Kidney epithelial cell (primary cell): ENCODE measurements around the gene PNPLA2. TPM values are rescaled to one million over a fixed set of nuclear protein-coding genes. Genes with fewer than 3 reads are reported as not detected.

Experiments
- DNase-seq: peaks from one replicate; pipeline ENCODE4 v3.0.0-alpha.2; 2010; ENCODE audit warnings: low read depth
- H3K27me3 ChIP-seq: 2 replicates; pipeline ENCODE4 v1.6.0; 2011; ENCODE audit warnings: low read length; ENCODE audit not compliant: control insufficient read depth, insufficient read depth
- H3K36me3 ChIP-seq: 2 replicates; pipeline ENCODE4 v1.5.1; 2011; ENCODE audit warnings: low read length; ENCODE audit not compliant: control insufficient read depth, insufficient read depth
- H3K4me3 ChIP-seq: 2 replicates; pipeline ENCODE4 v1.5.1; 2011; ENCODE audit warnings: low read depth, mild to moderate bottlenecking, control low read depth, low read length
- total RNA-seq: library from RNA; depleted of rRNA; stranded (reverse); fragments of >200 nt; gene quantifications from 2 replicates; pipeline ENCODE4 v1.2.3, GENCODE V29; 2015
- TF ChIP-seq, protein P1 (sequence below): IDR thresholded peaks from 2 replicates; pipeline ENCODE4 v1.5.1; 2011; ENCODE audit warnings: mild to moderate bottlenecking, moderate library complexity, low read length, control low read depth, inconsistent platforms; ENCODE audit not compliant: insufficient read depth, poor library complexity, severe bottlenecking

Gene PNPLA2
- total RNA-seq, 1 donor from 2014 or later, result 27.5 TPM

DNA sequence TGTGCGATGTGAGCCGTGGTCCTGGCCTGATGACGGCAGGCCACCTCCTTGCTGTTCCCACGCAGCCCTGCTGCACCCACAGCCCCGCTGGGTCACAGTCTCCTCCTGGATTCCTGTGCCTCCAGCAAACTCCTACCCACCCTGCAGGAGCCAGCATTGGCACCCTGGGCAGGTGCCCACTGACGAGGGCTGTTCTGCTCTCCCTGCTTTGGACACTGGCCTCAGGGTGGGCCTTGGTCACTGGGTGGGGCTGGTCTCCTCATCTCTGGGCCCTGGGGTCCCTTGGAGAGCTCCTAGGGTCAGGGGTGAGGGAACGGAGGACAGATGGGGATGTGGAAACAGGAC is 36.6 kb downstream of the PNPLA2 start:
- TF ChIP-seq, protein P1, sequence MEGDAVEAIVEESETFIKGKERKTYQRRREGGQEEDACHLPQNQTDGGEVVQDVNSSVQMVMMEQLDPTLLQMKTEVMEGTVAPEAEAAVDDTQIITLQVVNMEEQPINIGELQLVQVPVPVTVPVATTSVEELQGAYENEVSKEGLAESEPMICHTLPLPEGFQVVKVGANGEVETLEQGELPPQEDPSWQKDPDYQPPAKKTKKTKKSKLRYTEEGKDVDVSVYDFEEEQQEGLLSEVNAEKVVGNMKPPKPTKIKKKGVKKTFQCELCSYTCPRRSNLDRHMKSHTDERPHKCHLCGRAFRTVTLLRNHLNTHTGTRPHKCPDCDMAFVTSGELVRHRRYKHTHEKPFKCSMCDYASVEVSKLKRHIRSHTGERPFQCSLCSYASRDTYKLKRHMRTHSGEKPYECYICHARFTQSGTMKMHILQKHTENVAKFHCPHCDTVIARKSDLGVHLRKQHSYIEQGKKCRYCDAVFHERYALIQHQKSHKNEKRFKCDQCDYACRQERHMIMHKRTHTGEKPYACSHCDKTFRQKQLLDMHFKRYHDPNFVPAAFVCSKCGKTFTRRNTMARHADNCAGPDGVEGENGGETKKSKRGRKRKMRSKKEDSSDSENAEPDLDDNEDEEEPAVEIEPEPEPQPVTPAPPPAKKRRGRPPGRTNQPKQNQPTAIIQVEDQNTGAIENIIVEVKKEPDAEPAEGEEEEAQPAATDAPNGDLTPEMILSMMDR, result no peak
- H3K36me3 ChIP-seq, result no peaks in the 10 kb centered on the region
- H3K4me3 ChIP-seq, result no peak overlapping the region

DNA sequence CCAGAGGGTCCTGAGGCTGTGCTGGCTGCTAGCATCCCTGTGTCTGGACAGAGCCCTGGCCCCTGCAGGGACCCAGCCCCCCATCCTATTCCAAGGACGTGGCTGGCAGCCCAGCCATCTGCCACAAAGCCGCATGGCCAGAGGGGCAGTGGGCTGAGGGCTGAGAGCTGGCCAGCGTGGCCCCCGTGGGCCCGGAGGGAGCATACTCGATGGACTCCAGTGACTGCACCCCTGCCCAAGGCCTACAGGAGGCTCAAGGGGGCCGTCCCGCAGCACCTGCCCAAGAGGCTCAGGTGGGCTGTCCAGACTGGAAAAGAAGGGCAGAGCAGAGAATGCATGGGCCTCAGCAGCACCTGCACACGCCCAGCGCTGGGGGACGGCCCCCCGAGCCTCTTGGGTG is 37.1 kb downstream of the PNPLA2 start:
- no peak for DNase-seq
- no peaks in the 10 kb centered on the region for H3K27me3 ChIP-seq
- TF ChIP-seq, protein P1, result no peak
- no peaks in the 10 kb centered on the region for H3K36me3 ChIP-seq
- no peak overlapping the region for H3K4me3 ChIP-seq

More for the DNA sequence above, 36.6 kb downstream of the PNPLA2 start:
- no peak for DNase-seq
- no peaks in the 10 kb centered on the region for H3K27me3 ChIP-seq

DNA sequence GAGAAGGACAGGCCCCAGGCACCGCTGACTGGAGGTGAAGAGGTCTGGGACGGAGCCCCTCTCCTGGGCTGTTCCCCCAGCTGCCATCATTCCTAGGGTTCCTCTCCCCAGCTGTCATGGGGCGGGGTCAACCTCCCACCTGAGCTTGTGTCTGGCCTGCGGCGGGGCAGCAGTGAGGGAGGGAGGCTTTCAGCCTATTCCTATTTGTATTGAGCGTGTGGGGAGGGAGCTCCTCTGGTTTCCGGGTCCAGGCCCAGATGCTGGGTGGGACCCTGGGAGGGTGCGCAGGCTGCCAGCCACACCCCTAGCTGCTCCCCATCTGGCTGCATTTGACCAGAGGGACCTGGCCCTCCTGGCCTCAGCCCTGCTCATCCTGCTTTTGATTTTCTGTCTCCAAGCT is 37.7 kb downstream of the PNPLA2 start:
- no peak overlapping the region for H3K4me3 ChIP-seq
- H3K27me3 ChIP-seq, result no peaks in the 10 kb centered on the region
- no peak for DNase-seq
- TF ChIP-seq, protein P1, result no peak
- H3K36me3 ChIP-seq, result no peaks in the 10 kb centered on the region

DNA sequence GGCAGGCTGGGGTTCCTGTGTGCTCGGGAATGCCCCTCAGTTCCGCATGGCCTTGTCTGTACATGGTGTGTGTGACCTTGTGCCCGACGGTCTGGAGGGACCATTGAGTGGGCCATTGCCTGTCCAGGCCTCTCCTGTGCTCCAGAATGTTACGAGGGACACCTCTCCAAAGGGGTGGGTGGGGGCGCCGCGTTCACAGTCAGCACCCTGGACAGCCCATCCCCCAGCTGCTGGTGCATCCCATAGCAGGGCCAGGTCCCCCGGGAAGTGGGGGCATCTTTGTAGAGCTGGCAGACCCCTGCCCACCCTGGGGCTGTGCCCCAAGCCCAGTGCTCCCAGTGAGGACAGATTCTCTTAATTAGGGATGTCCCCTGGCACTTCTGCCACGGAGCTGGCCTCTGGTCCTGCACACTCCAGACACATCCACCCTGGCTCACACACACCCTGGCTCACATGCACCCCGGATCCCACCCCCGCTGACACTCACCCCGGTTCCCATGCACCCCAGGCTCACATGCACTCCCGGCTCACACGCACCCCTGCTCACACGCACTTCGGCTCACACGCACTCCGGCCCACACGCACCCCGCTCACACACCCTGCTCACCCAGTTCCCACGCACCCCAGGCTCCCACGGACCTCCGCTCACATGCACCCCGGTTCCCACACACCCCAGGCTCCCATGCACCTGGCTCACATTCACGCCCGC is 39.5 kb downstream of the PNPLA2 start:
- Histone ChIP-seq H3K36me3 (no peaks in the 10 kb centered on the region), H3K4me3 (no peak overlapping the region), H3K27me3 (no peaks in the 10 kb centered on the region)
- TF ChIP-seq, protein P1, result no peak
- no peak for DNase-seq

DNA sequence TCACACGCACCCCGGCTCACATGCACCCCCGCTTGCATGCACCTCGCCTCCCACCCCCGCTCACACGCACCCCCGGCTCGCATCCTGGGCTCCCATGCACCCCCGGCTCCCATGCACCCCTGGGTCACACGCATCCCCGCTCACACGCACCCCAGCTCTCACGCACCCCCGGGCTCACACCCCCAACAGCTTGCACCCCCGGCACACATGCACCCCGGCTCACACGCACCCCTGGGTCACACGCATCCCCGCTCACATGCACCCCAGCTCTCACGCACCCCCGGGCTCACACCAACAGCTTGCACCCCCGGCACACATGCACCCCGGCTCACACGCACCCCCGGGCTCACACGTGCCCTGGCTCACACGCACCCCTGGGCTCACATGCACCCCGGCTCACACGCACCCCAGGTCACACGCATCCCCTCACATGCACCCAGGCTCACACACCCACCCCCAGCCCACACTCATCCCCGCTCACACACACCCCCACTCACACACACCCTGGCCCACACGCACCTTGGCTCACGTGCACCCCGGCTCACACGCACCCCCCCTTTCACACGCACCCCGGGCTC is 40.1 kb downstream of the PNPLA2 start:
- Histone ChIP-seq H3K36me3 (no peaks in the 10 kb centered on the region), H3K4me3 (no peak overlapping the region), H3K27me3 (no peaks in the 10 kb centered on the region)
- TF ChIP-seq, protein P1, result no peak
- no peak for DNase-seq
